T-cell (primary cell): ENCODE measurements around the gene IRX6. TPM values are rescaled to one million over a fixed set of nuclear protein-coding genes. Genes with fewer than 3 reads are reported as not detected.

Experiments used
- ATAC-seq, 4 experiments: fragments of 200-7000 bp in 3 of 4; fragments of 150-1000 bp in 1 of 4; cut with Tn5 transposase; replicated peaks in 1 of 4; 1 replicate in 3 of 4; 2 replicates in 1 of 4; pipeline ENCODE4 v1.10.0; 2021; ENCODE audit warnings: moderate library complexity in 3 of 4, mild to moderate bottlenecking in 2 of 4, moderate number of reproducible peaks in 1 of 4
- CTCF ChIA-PET, 2 donors: fragments of 300-600 bp; sonication (Branson Sonifier 250); formaldehyde crosslinking; loops; one replicate each; lab custom pipeline; 2022; ENCODE audit warnings: antibody characterized with exemption in 2 of 2; lab: Charles Lee
- POLR2A ChIA-PET, 2 donors: fragments of 300-600 bp; sonication (Branson Sonifier 250); formaldehyde crosslinking; loops; one replicate each; lab custom pipeline; 2022; ENCODE audit warnings: antibody characterized with exemption in 2 of 2; lab: Charles Lee
- DNase-seq, 35 experiments: peaks; one replicate each; pipeline versions ENCODE4 v3.0.0 to v3.0.0-alpha.2; 2013 to 2023
- H3K27ac ChIP-seq: one replicate; pipeline ENCODE4 v1.5.1; 2013; ENCODE audit warnings: low read length
- H3K27me3 ChIP-seq, 2 experiments: replicated peaks in 1 of 2; 1 replicate in 1 of 2; 2 replicates in 1 of 2; pipeline versions ENCODE4 v1.6.1 to v1.7.0; 2013; ENCODE audit warnings: low read length in 1 of 2, mixed read lengths in 1 of 2; ENCODE audit not compliant: control insufficient read depth in 2 of 2, insufficient read depth in 2 of 2; ENCODE audit errors: extremely low read depth in 1 of 2
- H3K36me3 ChIP-seq, 2 donors: 1 replicate in 1 of 2; 2 replicates in 1 of 2; pipeline versions ENCODE4 v1.6.1 to v1.7.0; 2013; ENCODE audit warnings: low read length in 1 of 2; ENCODE audit not compliant: control insufficient read depth in 2 of 2, insufficient read depth in 1 of 2; ENCODE audit errors: extremely low read depth in 1 of 2
- H3K4me1 ChIP-seq, 2 experiments: 1 replicate in 1 of 2; 2 replicates in 1 of 2; pipeline versions ENCODE4 v1.6.1 to v1.7.0; 2013; ENCODE audit warnings: low read length in 2 of 2, mixed read lengths in 1 of 2; ENCODE audit not compliant: insufficient read depth in 2 of 2, control insufficient read depth in 1 of 2; ENCODE audit errors: extremely low read depth in 1 of 2
- H3K4me3 ChIP-seq, 2 donors: 1 replicate in 1 of 2; 2 replicates in 1 of 2; pipeline versions ENCODE4 v1.5.1 to v1.7.0; 2013; ENCODE audit warnings: mild to moderate bottlenecking in 2 of 2, low read length in 1 of 2, moderate library complexity in 1 of 2; ENCODE audit not compliant: control insufficient read depth in 1 of 2; ENCODE audit errors: extremely low read depth in 1 of 2
- H3K9me3 ChIP-seq: 2 replicates; pipeline ENCODE4 v1.7.0; 2013
- H3K27ac Mint-ChIP-seq, 2 donors: one replicate each; pipeline ENCODE4 v1.8.0; 2020 to 2021; ENCODE audit warnings: mild to moderate bottlenecking in 2 of 2, mixed read lengths in 2 of 2
- H3K27me3 Mint-ChIP-seq, 2 donors: one replicate each; pipeline ENCODE4 v1.8.0; 2021 to 2022; ENCODE audit warnings: mixed read lengths in 2 of 2
- H3K36me3 Mint-ChIP-seq: one replicate; pipeline ENCODE4 v1.8.0; 2021; ENCODE audit warnings: mixed read lengths
- H3K4me1 Mint-ChIP-seq, 3 donors: one replicate each; pipeline ENCODE4 v1.8.0; 2020 to 2022; ENCODE audit warnings: mixed read lengths in 3 of 3, mild to moderate bottlenecking in 1 of 3
- H3K4me3 Mint-ChIP-seq, 3 donors: one replicate each; pipeline ENCODE4 v1.8.0; 2020 to 2022; ENCODE audit warnings: mild to moderate bottlenecking in 3 of 3, mixed read lengths in 3 of 3, moderate library complexity in 3 of 3
- H3K9me3 Mint-ChIP-seq, 3 donors: one replicate each; pipeline ENCODE4 v1.8.0; 2020 to 2022; ENCODE audit warnings: mixed read lengths in 3 of 3
- whole genome bisulfite sequencing: methylation state at CpG from one replicate; pipeline ENCODE4 v1.1.5; 2013; ENCODE audit warnings: missing lambda C conversion rate; ENCODE audit not compliant: insufficient coverage; 5-methylcytosine and 5-hydroxymethylcytosine counted together
- total RNA-seq, 35 experiments: library from RNA in 6 of 35; stranded (reverse) in 6 of 35; fragments of 120-200 nt in 1 of 35; gene quantifications; one replicate each; pipeline versions ENCODE4 v1.2.1 to v1.2.4 and lab custom pipeline; 2013 to 2026

Gene IRX6
- not detected for total RNA-seq
- not detected for total RNA-seq (2013)
- 0 to 0.13 (median 0) reads per million in 29 experiments for total RNA-seq (lab: John Stamatoyannopoulos, UW)

GRCh38 chr16:55323637-55324271 lies at the start of gene IRX6:
Gene IRX6 (plus strand): TSS chr16:55324203. CDS start chr16:55325092, 889 bp downstream.
- 10% methylated on average over 48 of the region's 49 CpGs for WGBS

GRCh38 chr16:55274391-55274790 lies 49.6 kb upstream of the IRX6 start:
- Mint-ChIP-seq H3K27ac (no peak overlapping the region), H3K4me3 (no peak overlapping the region), H3K27me3 (peaks cover 1 to 8% of the 10 kb centered on the region in 2 donors), H3K36me3 (no peaks in the 10 kb centered on the region), H3K9me3 (no peaks in the 10 kb centered on the region), H3K4me1 (no peaks in the 10 kb centered on the region)
- 60% methylated on average over 5 of the region's 5 CpGs for WGBS
- CTCF ChIA-PET: no interaction called here
- ATAC-seq (no peak), DNase-seq (no peak)
- no peak overlapping the region for H3K4me3 ChIP-seq
- no peaks in the 10 kb centered on the region for H3K27me3 ChIP-seq
- no peaks in the 10 kb centered on the region for H3K36me3 ChIP-seq
- H3K4me1 ChIP-seq: no peaks in the 10 kb centered on the region
- no peaks in the 10 kb centered on the region for H3K9me3 ChIP-seq
- H3K27ac ChIP-seq: no peak overlapping the region
- POLR2A ChIA-PET: no interaction called here

More at GRCh38 chr16:55323637-55324271, at the start of gene IRX6:
- Mint-ChIP-seq H3K36me3 (no peaks in the 10 kb centered on the region), H3K4me3 (no peak within 1 kb of the TSS), H3K9me3 (no peaks in the 10 kb centered on the region), H3K27me3 (peaks cover 38 to 53% of the 10 kb centered on the region in 2 donors), H3K27ac (no peak within 1 kb of the TSS), H3K4me1 (peaks cover 0 to 4% (median 0%) of the 10 kb centered on the region in 3 donors)
- H3K9me3 ChIP-seq: no peaks in the 10 kb centered on the region
- H3K4me3 ChIP-seq: no peak within 1 kb of the TSS
- ATAC-seq (no peak), DNase-seq (no peak)
- H3K27me3 ChIP-seq: peaks cover 18 to 49% of the 10 kb centered on the region in 2 experiments
- no peaks in the 10 kb centered on the region for H3K36me3 ChIP-seq
- no peak within 1 kb of the TSS for H3K27ac ChIP-seq
- ChIA-PET POLR2A (no interaction called here), CTCF (no interaction called here)
- no peaks in the 10 kb centered on the region for H3K4me1 ChIP-seq

GRCh38 chr16:55275167-55275566 lies 48.8 kb upstream of the IRX6 start:
- no peaks in the 10 kb centered on the region for H3K36me3 ChIP-seq
- Mint-ChIP-seq H3K4me1 (no peaks in the 10 kb centered on the region), H3K4me3 (no peak overlapping the region), H3K27ac (no peak overlapping the region), H3K27me3 (peaks cover 0 to 7% of the 10 kb centered on the region in 2 donors), H3K9me3 (no peaks in the 10 kb centered on the region), H3K36me3 (no peaks in the 10 kb centered on the region)
- no peak overlapping the region for H3K4me3 ChIP-seq
- CTCF ChIA-PET: no interaction called here
- POLR2A ChIA-PET: no interaction called here
- H3K4me1 ChIP-seq: no peaks in the 10 kb centered on the region
- H3K9me3 ChIP-seq: no peaks in the 10 kb centered on the region
- no peak for DNase-seq
- no peak for ATAC-seq
- H3K27ac ChIP-seq: no peak overlapping the region
- no CpG with 5 or more reads among the region's 3 CpGs for WGBS
- no peaks in the 10 kb centered on the region for H3K27me3 ChIP-seq

- Mint-ChIP-seq H3K9me3 (no peaks in the 10 kb centered on the region), H3K4me3 (no peak overlapping the region), H3K36me3 (no peaks in the 10 kb centered on the region), H3K27ac (no peak overlapping the region), H3K4me1 (no peaks in the 10 kb centered on the region), H3K27me3 (peaks cover 0 to 10% of the 10 kb centered on the region in 2 donors)
- POLR2A ChIA-PET: no interaction called here
- Histone ChIP-seq H3K9me3 (no peaks in the 10 kb centered on the region), H3K36me3 (no peaks in the 10 kb centered on the region), H3K4me1 (no peaks in the 10 kb centered on the region), H3K4me3 (no peak overlapping the region), H3K27me3 (no peaks in the 10 kb centered on the region), H3K27ac (no peak overlapping the region)
- CTCF ChIA-PET: no interaction called here
- ATAC-seq (no peak), DNase-seq (no peak)
- 87% methylated on average over 6 of the region's 6 CpGs for WGBS
Measured at GRCh38 chr16:55275869-55276268, 48.1 kb upstream of the IRX6 start.

GRCh38 chr16:55277536-55277935 lies 46.5 kb upstream of the IRX6 start:
- Mint-ChIP-seq H3K9me3 (no peaks in the 10 kb centered on the region), H3K27ac (no peak overlapping the region), H3K27me3 (peaks cover 1 to 13% of the 10 kb centered on the region in 2 donors), H3K4me3 (no peak overlapping the region), H3K4me1 (no peaks in the 10 kb centered on the region), H3K36me3 (no peaks in the 10 kb centered on the region)
- WGBS: 40% methylated on average over 1 of the region's 1 CpG
- no peak overlapping the region for H3K27ac ChIP-seq
- no peaks in the 10 kb centered on the region for H3K27me3 ChIP-seq
- no peaks in the 10 kb centered on the region for H3K36me3 ChIP-seq
- H3K4me3 ChIP-seq: no peak overlapping the region
- ChIA-PET CTCF (no interaction called here), POLR2A (no interaction called here)
- DNase-seq: no peak
- no peaks in the 10 kb centered on the region for H3K9me3 ChIP-seq
- ATAC-seq: no peak
- H3K4me1 ChIP-seq: no peaks in the 10 kb centered on the region

GRCh38 chr16:55279598-55279997 lies 44.4 kb upstream of the IRX6 start:
- Histone ChIP-seq H3K4me3 (no peak overlapping the region), H3K4me1 (no peaks in the 10 kb centered on the region), H3K36me3 (no peaks in the 10 kb centered on the region), H3K27me3 (no peaks in the 10 kb centered on the region), H3K27ac (no peak overlapping the region), H3K9me3 (no peaks in the 10 kb centered on the region)
- no peaks in the 10 kb centered on the region for H3K9me3 Mint-ChIP-seq
- no peak overlapping the region for H3K4me3 Mint-ChIP-seq
- ChIA-PET CTCF (no interaction called here), POLR2A (no interaction called here)
- DNase-seq: no peak
- ATAC-seq: no peak
- no peaks in the 10 kb centered on the region for H3K36me3 Mint-ChIP-seq
- no peak overlapping the region for H3K27ac Mint-ChIP-seq
- H3K4me1 Mint-ChIP-seq: no peaks in the 10 kb centered on the region
- WGBS: 100% methylated on average over 2 of the region's 6 CpGs
- H3K27me3 Mint-ChIP-seq: peaks cover 3 to 14% of the 10 kb centered on the region in 2 donors
